PC-9 (cell line): ENCODE results near the gene FIBCD1. TPM values are rescaled to one million over a fixed set of nuclear protein-coding genes. Genes with fewer than 3 reads are reported as not detected.

ENCODE experiments used
- BruUV-seq: library from RNA; stranded (reverse); fragments of 400-500 nt; replicated peaks from 2 replicates; lab custom pipeline; 2021; lab: Mats Ljungman, UMichigan
- CTCF ChIA-PET: fragments of 300-600 bp; sonication (Branson Sonifier 250); formaldehyde crosslinking; loops from one replicate; lab custom pipeline; 2022; ENCODE audit warnings: antibody characterized with exemption; lab: Charles Lee
- POLR2A ChIA-PET: fragments of 300-600 bp; sonication (Branson Sonifier 250); formaldehyde crosslinking; loops from one replicate; lab custom pipeline; 2022; ENCODE audit warnings: antibody characterized with exemption; ENCODE audit not compliant: unreplicated experiment; lab: Charles Lee
- DNase-seq, 2 experiments: peaks; one replicate each; pipeline versions ENCODE4 v3.0.0 to v3.0.0-alpha.2; 2015 to 2022; ENCODE audit warnings: mixed read lengths in 1 of 2
- H2AFZ ChIP-seq: fragments of 200-600 bp; sonication (generic); 2 replicates; pipeline ENCODE4 v1.8.1; 2017; ENCODE audit warnings: antibody characterized with exemption
- H3F3A ChIP-seq: fragments of 200-600 bp; sonication (generic); 2 replicates; pipeline ENCODE4 v1.8.1; 2017; ENCODE audit warnings: antibody characterized with exemption, mild to moderate bottlenecking, low read depth; ENCODE audit not compliant: insufficient read depth
- H3K27ac ChIP-seq: fragments of 200-600 bp; sonication (generic); 2 replicates; pipeline ENCODE4 v1.6.1; 2016; ENCODE audit warnings: mixed run types
- H3K27me3 ChIP-seq: fragments of 200-600 bp; sonication (generic); 2 replicates; pipeline ENCODE4 v1.6.1; 2016; ENCODE audit warnings: low read depth, mixed run types; ENCODE audit not compliant: insufficient read depth
- H3K36me3 ChIP-seq: fragments of 200-600 bp; sonication (generic); 2 replicates; pipeline ENCODE4 v1.6.1; 2016; ENCODE audit warnings: low read depth, mixed run types
- H3K4me1 ChIP-seq: fragments of 200-600 bp; sonication (generic); replicated peaks from 2 replicates; pipeline ENCODE4 v1.6.1; 2016; ENCODE audit warnings: mixed run types; ENCODE audit not compliant: insufficient read depth
- H3K4me2 ChIP-seq: fragments of 200-600 bp; sonication (generic); 2 replicates; pipeline ENCODE4 v1.6.1; 2017; ENCODE audit warnings: mixed run types
- H3K4me3 ChIP-seq: fragments of 200-600 bp; sonication (generic); 2 replicates; pipeline ENCODE4 v1.6.1; 2016; ENCODE audit warnings: mixed run types
- H3K79me2 ChIP-seq: fragments of 200-600 bp; sonication (generic); 2 replicates; pipeline ENCODE4 v1.6.1; 2017; ENCODE audit warnings: low read depth, mixed run types
- H3K9me2 ChIP-seq: fragments of 200-600 bp; sonication (generic); 2 replicates; pipeline ENCODE4 v1.8.1; 2017; ENCODE audit warnings: mild to moderate bottlenecking; ENCODE audit not compliant: insufficient read depth
- H3K9me3 ChIP-seq: fragments of 200-600 bp; sonication (generic); 2 replicates; pipeline ENCODE4 v1.8.1; 2016; ENCODE audit warnings: low read depth; ENCODE audit not compliant: insufficient read depth
- H4K20me1 ChIP-seq: fragments of 200-600 bp; sonication (generic); 2 replicates; pipeline ENCODE4 v1.8.1; 2017; ENCODE audit not compliant: insufficient read depth
- EZH2 ChIP-seq: fragments of 200-600 bp; sonication (generic); IDR thresholded peaks from 2 replicates; pipeline ENCODE4 v1.8.0; 2017; ENCODE audit warnings: antibody characterized with exemption, low read depth
- intact Hi-C: fragments of 100-400 bp; cut with micrococcal nuclease; formaldehyde crosslinking; loops from one replicate; pipeline ENCODE4 v1.10.0; 2022; ENCODE audit not compliant: unreplicated experiment
- total RNA-seq: library from RNA; stranded (reverse); gene quantifications from 2 replicates; pipeline ENCODE4 v1.2.3, GENCODE V29; 2021
- TF ChIP-seq, protein P1 (sequence below): fragments of 200-600 bp; sonication (generic); conservative IDR thresholded peaks from 2 replicates; pipeline ENCODE4 v1.6.1; 2017; ENCODE audit warnings: mixed run types, antibody characterized with exemption, mild to moderate bottlenecking, moderate library complexity

FIBCD1 gene
- total RNA-seq, 1 experiment from 2014 or later: 2.7 TPM

DNA sequence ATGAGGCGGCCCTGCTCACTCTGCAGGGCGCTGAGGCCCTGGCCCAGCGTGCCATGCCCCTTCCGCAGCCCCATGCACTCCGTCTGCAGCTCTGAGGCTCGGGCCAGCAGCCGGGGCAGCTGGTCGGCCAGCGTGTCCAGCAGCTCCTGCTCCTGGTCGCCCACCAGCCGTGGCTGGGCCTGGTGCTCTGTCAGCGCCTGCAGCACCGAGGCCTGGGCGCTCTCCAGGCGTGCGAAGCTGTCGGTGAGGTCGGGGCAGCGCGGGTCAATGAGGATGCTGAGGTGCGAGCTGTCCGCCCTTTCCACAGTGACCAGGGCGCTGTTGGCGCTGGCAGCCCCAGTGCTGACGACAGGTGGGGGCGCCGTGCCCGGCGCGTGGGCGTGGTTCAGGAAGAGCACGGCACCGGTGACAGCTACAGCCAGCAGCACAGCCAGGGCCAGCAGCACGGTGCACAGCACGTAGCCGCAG is 9.4 kb downstream of the FIBCD1 start:
- Histone ChIP-seq H3F3A (peaks cover 40% of the 10 kb centered on the region), H2AFZ (no peak overlapping the region), H3K36me3 (no peaks in the 10 kb centered on the region), H3K79me2 (no peaks in the 10 kb centered on the region), H3K27me3 (no peaks in the 10 kb centered on the region), H3K4me2 (no peak overlapping the region), H3K9me2 (no peaks in the 10 kb centered on the region), H3K27ac (no peak overlapping the region), H4K20me1 (no peaks in the 10 kb centered on the region), H3K4me3 (no peak overlapping the region), H3K4me1 (peaks cover 46% of the 10 kb centered on the region), H3K9me3 (no peaks in the 10 kb centered on the region)
- ChIA-PET CTCF (no interaction called here), POLR2A (no interaction called here)
- TF ChIP-seq, protein P1, sequence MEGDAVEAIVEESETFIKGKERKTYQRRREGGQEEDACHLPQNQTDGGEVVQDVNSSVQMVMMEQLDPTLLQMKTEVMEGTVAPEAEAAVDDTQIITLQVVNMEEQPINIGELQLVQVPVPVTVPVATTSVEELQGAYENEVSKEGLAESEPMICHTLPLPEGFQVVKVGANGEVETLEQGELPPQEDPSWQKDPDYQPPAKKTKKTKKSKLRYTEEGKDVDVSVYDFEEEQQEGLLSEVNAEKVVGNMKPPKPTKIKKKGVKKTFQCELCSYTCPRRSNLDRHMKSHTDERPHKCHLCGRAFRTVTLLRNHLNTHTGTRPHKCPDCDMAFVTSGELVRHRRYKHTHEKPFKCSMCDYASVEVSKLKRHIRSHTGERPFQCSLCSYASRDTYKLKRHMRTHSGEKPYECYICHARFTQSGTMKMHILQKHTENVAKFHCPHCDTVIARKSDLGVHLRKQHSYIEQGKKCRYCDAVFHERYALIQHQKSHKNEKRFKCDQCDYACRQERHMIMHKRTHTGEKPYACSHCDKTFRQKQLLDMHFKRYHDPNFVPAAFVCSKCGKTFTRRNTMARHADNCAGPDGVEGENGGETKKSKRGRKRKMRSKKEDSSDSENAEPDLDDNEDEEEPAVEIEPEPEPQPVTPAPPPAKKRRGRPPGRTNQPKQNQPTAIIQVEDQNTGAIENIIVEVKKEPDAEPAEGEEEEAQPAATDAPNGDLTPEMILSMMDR: no peak
- TF ChIP-seq EZH2: no peak
- no TSS peak for BruUV-seq
- no peak for DNase-seq
- intact Hi-C loops: loop anchor here (2.0 kb wide), 1 partner anchor 17 kb away; no protein-coding TSS in a partner anchor

DNA sequence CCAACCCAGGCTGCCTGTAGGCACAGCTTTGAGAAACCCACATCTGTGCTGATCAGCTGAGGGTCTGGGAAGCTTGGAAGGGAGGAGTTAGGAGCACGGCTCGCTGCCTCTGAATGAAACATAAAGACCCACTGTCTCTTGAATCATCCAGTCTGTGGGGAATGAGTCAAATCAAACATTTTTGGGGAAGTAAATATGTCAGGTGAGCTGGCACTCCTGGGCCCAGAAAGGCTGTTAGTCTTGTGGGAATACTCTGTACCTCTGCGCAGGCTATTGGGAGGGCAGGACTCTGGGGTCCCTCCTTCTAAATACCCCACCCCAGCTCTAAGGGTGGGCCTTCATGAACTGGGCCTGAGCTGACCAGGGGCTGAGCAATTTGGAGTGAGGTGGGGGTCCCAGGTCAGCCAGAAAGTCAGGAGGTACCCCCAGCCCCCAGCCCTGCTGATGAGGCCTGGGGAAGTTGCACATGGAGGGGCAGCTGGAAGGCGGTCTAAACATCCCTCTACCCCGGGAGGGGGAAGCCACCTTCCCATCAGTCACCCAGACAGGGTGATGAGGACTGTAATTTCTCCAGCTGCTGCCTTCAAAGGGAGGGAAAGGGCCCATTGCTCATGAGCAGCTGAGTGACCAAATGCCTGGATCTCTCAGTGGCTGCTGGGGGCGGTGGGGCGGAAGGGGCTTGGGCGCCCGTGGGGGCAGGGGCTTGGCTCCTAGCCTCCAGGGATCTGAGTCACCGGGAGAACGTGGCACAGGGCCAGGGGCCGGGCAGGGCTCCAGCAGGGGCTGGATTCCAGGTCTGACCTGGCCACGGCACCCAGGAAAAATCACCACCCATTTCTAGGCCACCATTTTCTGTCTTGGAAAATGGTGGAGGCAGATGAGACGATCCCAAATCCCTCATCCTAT is 10.8 kb downstream of the FIBCD1 start:
- CTCF ChIA-PET: interaction anchor here (0.6 to 1.4 kb wide), 5 partner anchors 10 to 246 kb away, joined by 7 to 22 read pairs (median 8); no protein-coding TSS in a partner anchor

DNA sequence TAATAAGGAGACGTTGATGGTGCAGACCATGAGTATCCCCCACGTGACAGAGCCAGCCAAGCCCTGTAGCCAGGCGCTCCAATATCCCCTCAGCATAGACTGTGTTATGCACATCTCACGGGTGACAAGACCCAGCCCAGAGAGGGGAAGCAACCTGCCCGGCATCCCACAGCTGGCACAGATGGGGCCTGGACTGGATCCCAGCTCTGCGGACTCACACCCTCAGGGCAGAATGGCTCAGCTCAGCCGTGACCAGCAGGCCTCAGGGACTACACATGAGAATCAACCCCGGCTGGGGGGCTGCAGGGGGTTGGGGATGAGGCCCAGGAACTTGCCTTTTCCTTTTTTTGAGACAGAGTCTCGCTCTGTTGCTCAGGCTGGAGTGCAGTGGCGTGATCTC is 11.7 kb downstream of the FIBCD1 start:
- H2AFZ ChIP-seq: no peak overlapping the region
- TF ChIP-seq, protein P1: no peak
- TF ChIP-seq EZH2: no peak

More for the DNA sequence above, 10.8 kb downstream of the FIBCD1 start:
- Histone ChIP-seq H3K36me3 (no peaks in the 10 kb centered on the region), H3K27me3 (no peaks in the 10 kb centered on the region), H2AFZ (no peak overlapping the region), H3K27ac (peak overlapping the region; percentile 93), H3K4me2 (peak overlapping the region; percentile 87), H3K9me3 (no peaks in the 10 kb centered on the region), H3K4me1 (peaks cover 39% of the 10 kb centered on the region), H3F3A (peaks cover 38% of the 10 kb centered on the region), H3K4me3 (peak overlapping the region; percentile 41; the same call in 1 of the 2 replicates), H3K9me2 (no peaks in the 10 kb centered on the region), H3K79me2 (no peaks in the 10 kb centered on the region), H4K20me1 (no peaks in the 10 kb centered on the region)
- POLR2A ChIA-PET: interaction anchor here (0.6 kb wide), 1 partner anchor 57 kb away, joined by 11 read pairs; no protein-coding TSS in a partner anchor
- intact Hi-C loops: loop anchor here (2.0 kb wide), 1 partner anchor 15 kb away; no protein-coding TSS in a partner anchor
- TF ChIP-seq, protein P1: no peak
- no peak for TF ChIP-seq EZH2
- DNase-seq: peak; percentile 89 to 97
- BruUV-seq: no TSS peak

More for the DNA sequence above, 11.7 kb downstream of the FIBCD1 start:
- no peaks in the 10 kb centered on the region for H3K9me2 ChIP-seq
- ChIA-PET POLR2A (no interaction called here), CTCF (interaction anchor here (1.4 kb wide), 1 partner anchor 71 kb away, joined by 7 read pairs; no protein-coding TSS in a partner anchor)
- no peak for DNase-seq
- H3F3A ChIP-seq: peaks cover 29% of the 10 kb centered on the region
- intact Hi-C loops: no loop called here
- H3K79me2 ChIP-seq: no peaks in the 10 kb centered on the region
- peaks cover 30% of the 10 kb centered on the region for H3K4me1 ChIP-seq
- peak overlapping the region; percentile 87 for H3K4me2 ChIP-seq
- BruUV-seq: no TSS peak
- H3K4me3 ChIP-seq: no peak overlapping the region
- 0 out of 2 replicates have a peak, but pooled peaks cover 6% of the 10 kb centered on the region for H3K27me3 ChIP-seq
- H3K27ac ChIP-seq: peak overlapping the region; percentile 93
- H3K36me3 ChIP-seq: no peaks in the 10 kb centered on the region
- no peaks in the 10 kb centered on the region for H3K9me3 ChIP-seq
- no peaks in the 10 kb centered on the region for H4K20me1 ChIP-seq
